ENCODE data around the gene PSMF1.
"Not testable (repeated sequence)": the region's sequence is repeated elsewhere in the genome, so short reads cannot be mapped to it uniquely, and the experiment has no call there.

Gene PSMF1

DNA sequence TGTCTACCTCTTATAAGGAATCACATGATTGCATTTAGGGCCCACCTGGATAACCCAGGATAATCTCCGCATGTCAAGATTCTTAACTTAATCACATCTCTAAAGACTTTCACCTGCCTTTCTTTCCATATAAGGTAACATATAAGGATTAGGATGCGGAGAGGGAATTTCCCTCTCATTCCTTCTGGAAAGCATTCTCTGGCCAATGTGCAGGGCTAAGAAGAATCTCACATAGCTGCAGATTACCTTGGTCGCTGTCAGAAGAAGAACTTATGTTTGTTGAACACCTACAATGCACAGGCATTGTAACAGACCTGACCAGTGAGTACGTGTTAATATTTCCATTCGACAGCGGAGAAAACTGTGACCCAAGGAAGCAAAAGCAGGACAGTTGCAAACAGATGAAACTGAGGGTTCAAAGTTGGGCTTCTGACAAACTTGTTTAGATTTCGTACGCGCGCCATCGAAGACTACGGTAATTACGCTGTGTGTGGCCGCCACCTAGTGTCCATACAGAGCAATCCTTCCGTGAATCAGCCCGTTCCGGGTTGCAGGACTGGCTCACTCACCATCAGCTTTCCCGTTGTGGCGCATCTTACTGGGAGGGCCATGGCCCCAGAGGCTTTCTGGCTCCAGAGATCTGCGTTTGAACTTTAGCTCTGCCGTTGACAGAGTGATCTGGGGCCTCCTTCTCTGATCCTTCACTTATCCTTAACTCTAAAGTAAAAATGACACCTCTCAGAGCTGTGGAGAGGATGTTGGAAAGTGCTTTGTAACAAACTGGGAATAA lies 94.4 kb downstream of the PSMF1 start:
- 5 to 7% methylated on average over 14 to 17 of the region's 21 CpGs for WGBS, 2 experiments (ENCODE audit: insufficient coverage in 2 of 2)
- no peaks in the 10 kb centered on the region for H3K36me3 ChIP-seq (ENCODE audit: control insufficient read depth, insufficient read depth, low read length)
- H3K4me3 ChIP-seq (ENCODE audit: extremely low read depth, insufficient read depth, low read length, poor library complexity, severe bottlenecking) = no peak overlapping the region
- H3K9me3 ChIP-seq (ENCODE audit: control insufficient read depth, low read length) = no peaks in the 10 kb centered on the region
- H3K27ac ChIP-seq (ENCODE audit: low read depth, low read length, severe bottlenecking) = no peak overlapping the region
- H3K4me1 ChIP-seq (ENCODE audit: control insufficient read depth, insufficient read depth, low read length, poor library complexity, severe bottlenecking) = no peaks in the 10 kb centered on the region

DNA sequence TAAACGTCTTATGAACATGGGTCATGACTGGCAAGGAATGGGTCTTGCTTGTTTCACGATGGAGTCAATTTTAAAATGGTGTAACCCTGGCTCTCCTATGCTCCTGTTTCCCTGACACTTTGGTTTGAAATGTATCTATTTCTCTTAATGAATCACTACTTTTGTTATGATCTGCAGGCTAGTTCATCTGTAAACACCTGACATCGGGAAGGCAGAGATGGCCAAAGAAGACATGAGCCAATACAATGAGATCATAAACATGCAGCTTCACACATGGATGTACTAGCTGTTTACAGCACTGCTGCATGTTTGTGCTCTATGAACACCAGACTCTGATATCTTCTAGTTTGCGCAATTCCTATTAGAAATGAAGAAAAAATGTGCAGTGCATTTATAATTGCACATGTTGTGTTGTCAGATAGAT lies 96.4 kb downstream of the PSMF1 start:
- Histone ChIP-seq H3K36me3 (ENCODE audit: control insufficient read depth, insufficient read depth, low read length) (no peaks in the 10 kb centered on the region), H3K27ac (ENCODE audit: low read depth, low read length, severe bottlenecking) (no peak overlapping the region), H3K4me1 (ENCODE audit: control insufficient read depth, insufficient read depth, low read length, poor library complexity, severe bottlenecking) (no peaks in the 10 kb centered on the region), H3K9me3 (ENCODE audit: control insufficient read depth, low read length) (no peaks in the 10 kb centered on the region), H3K4me3 (ENCODE audit: extremely low read depth, insufficient read depth, low read length, poor library complexity, severe bottlenecking) (no peak overlapping the region)
- 90 to 100% methylated on average over 3 to 4 of the region's 4 CpGs for WGBS, 2 experiments (ENCODE audit: insufficient coverage in 2 of 2)

DNA sequence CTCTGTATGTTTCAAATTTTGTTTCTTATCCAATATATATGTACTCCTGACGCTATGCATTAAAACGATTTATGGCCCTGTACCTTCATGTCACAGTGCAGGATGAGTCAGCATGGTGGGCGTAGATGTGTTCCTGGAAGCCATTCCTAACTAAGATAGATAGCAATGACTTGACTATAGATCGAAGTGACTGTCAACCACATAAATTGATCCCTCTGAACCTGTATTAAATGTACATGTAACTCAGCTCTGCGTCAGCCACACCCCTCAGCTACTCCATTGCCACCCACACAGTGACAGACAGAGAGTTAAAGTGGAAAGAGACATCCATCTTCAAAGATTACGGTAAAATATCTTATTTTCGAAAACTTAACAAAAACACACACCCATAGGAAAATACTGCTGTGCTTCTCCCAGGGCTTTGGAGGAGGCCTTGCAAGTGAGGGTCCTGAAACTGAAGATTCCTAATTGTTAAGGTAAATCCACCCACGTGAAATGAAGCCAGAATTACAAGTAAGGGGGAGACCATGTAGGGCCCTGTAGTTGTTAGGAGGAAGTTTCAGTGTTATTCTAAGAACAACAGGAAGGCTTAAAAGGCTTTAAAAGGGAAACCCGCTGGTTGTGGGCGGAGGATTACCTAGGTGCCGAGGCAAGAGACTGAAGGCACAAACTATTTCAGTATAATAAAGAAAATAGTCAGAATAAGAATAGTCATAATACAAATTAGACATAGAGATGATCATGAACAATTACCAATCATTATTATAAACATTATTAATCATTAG lies 97.2 kb downstream of the PSMF1 start:
- Histone ChIP-seq H3K36me3 (ENCODE audit: control insufficient read depth, insufficient read depth, low read length) (no peaks in the 10 kb centered on the region), H3K27ac (ENCODE audit: low read depth, low read length, severe bottlenecking) (no peak overlapping the region), H3K4me1 (ENCODE audit: control insufficient read depth, insufficient read depth, low read length, poor library complexity, severe bottlenecking) (no peaks in the 10 kb centered on the region), H3K4me3 (ENCODE audit: extremely low read depth, insufficient read depth, low read length, poor library complexity, severe bottlenecking) (no peak overlapping the region), H3K9me3 (ENCODE audit: control insufficient read depth, low read length) (no peaks in the 10 kb centered on the region)
- 85 to 88% methylated on average over 3 of the region's 11 CpGs for WGBS, 2 experiments (ENCODE audit: insufficient coverage in 2 of 2)

DNA sequence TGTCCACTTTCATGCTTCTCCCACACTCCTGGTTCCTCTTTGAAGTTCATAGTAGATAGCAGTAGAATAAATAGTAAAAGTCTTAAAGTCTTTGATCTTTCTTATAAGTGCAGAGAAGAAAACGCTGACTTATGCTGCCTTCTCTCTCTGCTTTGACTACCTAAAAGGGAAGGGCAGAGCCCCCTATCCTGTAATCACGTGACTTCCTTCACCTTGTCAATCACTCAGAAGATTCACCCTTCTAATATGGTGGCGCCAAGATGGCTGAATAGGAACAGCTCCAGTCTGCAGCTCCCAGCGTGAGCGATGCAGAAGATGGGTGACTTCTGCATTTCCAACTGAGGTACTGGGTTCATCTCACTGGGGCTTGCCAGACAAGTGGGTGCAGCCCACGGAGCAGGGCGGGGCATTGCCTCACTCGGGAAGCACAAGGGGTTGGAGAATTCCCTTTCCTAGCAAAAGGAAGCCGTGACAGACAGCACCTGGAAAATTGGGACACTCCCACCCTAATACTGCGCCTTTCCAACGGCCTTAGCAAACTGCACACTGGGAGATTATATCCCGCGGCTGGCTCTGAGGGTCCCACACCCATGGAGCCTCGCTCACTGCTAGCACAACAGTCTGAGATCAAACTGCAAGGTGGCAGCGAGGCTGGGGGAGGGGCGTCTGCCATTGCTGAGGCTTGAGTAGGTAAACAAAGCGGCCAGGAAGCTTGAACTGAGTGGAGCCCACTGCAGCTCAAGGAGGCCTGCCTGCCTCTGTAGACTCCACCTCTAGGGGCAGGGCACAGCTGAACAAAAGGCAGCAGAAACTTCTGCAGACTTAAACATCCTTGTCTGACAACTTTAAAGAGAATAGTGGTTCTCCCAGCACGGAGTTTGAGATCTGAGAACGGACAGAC lies 98.4 kb downstream of the PSMF1 start:
- H3K4me1 ChIP-seq (ENCODE audit: control insufficient read depth, insufficient read depth, low read length, poor library complexity, severe bottlenecking); H3K36me3 ChIP-seq (ENCODE audit: control insufficient read depth, insufficient read depth, low read length); H3K4me3 ChIP-seq (ENCODE audit: extremely low read depth, insufficient read depth, low read length, poor library complexity, severe bottlenecking); H3K9me3 ChIP-seq (ENCODE audit: control insufficient read depth, low read length); H3K27ac ChIP-seq (ENCODE audit: low read depth, low read length, severe bottlenecking): not testable (repeated sequence)
- WGBS, 2 experiments (ENCODE audit: insufficient coverage in 2 of 2) = 88 to 93% methylated on average over 17 to 18 of the region's 19 CpGs
